ENCODE results near the gene HSPA12B. TPM values are rescaled to one million over a fixed set of nuclear protein-coding genes. Genes with fewer than 3 reads are reported as not detected.

The HSPA12B gene
- total and polyA plus RNA-seq, 9 of the 15 experiments (the other 6 are each of a cell fraction or from before 2014, with no cell fraction given) = 0.03 to 0.07 TPM; not detected in 7

GRCh38 chr20:3788685-3789155 is 56.2 kb downstream of the HSPA12B start:
- ATAC-seq (no peak), DNase-seq (ENCODE audit: extremely low read depth in 1 of 4, low spot score in 3 of 4) (no peak), FAIRE-seq (peak; percentile 32)
- H3K36me3 ChIP-seq (ENCODE audit: control insufficient read depth, insufficient read depth, low read length) = peaks cover 18% of the 10 kb centered on the region; the same call in 1 of the 3 replicates
- BruUV-seq (replicated peaks) = no TSS peak
- no peaks in the 10 kb centered on the region for H3K9me3 ChIP-seq (replicated peaks; ENCODE audit: control insufficient read depth, insufficient read depth, low read depth, low read length)
- in situ Hi-C loops (cut with MboI) = no loop called here
- ChIA-PET CTCF (ENCODE audit: low intra/inter-chr PET ratio) (interaction anchor here (0.6 to 3.4 kb wide), 2 partner anchors 32 to 59 kb away, joined by 3 to 12 read pairs; partner anchors contain the start of gene AP5S1), POLR2A (no interaction called here)
- H3K9me1 ChIP-seq (ENCODE audit: control insufficient read depth, insufficient read depth, low read length) = no peaks in the 10 kb centered on the region
- no peak overlapping the region for H3K4me3 ChIP-seq
- no peak overlapping the region for H3K4me2 ChIP-seq (ENCODE audit: insufficient read depth, low read length)
- H3K4me1 ChIP-seq (replicated peaks in 1 of 2; ENCODE audit: control insufficient read depth in 2 of 2, insufficient read depth in 2 of 2, low read length in 2 of 2) = peaks cover 8 to 25% of the 10 kb centered on the region in 2 experiments; a peak in 3 of 5 replicates
- peak overlapping the region; percentile 45; the same call in 1 of the 2 replicates for H2AFZ ChIP-seq (ENCODE audit: low read depth, low read length)
- H3K9ac ChIP-seq (ENCODE audit: insufficient read depth in 1 of 2, low read depth in 2 of 2, low read length in 2 of 2) = no peak overlapping the region; a peak in 1 of 4 replicates
- whole genome bisulfite sequencing (ENCODE audit: insufficient coverage, low coverage, missing lambda C conversion rate) = 28% methylated on average over 4 of the region's 4 CpGs
- no peaks in the 10 kb centered on the region for H3K27me3 ChIP-seq (ENCODE audit: control insufficient read depth in 2 of 2, insufficient read depth in 2 of 2, low read length in 2 of 2)
- peaks cover 25% of the 10 kb centered on the region for H3K79me2 ChIP-seq (ENCODE audit: control insufficient read depth, insufficient read depth, low read length)
- peaks cover 6% of the 10 kb centered on the region for H4K20me1 ChIP-seq (replicated peaks; ENCODE audit: control insufficient read depth, insufficient read depth, low read length)
- intact Hi-C loops (cut with micrococcal nuclease) = loop anchor here (5.0 to 10.0 kb wide), 3 partner anchors 59 to 406 kb away; partner anchors contain the start of gene MAVS
- H3K27ac ChIP-seq (ENCODE audit: extremely low read depth, low read depth, low read length) = no peak overlapping the region
- TF ChIP-seq ZNF239 (CRISPR knock-in tag; IDR thresholded peaks at IDR 0.05) (no peak), MTA1 (IDR thresholded peaks at IDR 0.05; ENCODE audit: borderline replicate concordance) (peak; percentile 37; the same call in 1 of the 2 replicates), ATF3 (IDR thresholded peaks at IDR 0.05) (peak; percentile 22; the same call in 1 of the 2 replicates), ATF3 (CRISPR knock-in tag; conservative IDR thresholded peaks at IDR 0.05) (no peak), TCF3 (CRISPR knock-in tag; IDR thresholded peaks at IDR 0.05) (no peak), PRPF4 (IDR thresholded peaks at IDR 0.05; ENCODE audit: insufficient read depth, low read depth, low read length, poor library complexity, severe bottlenecking) (no peak), ZNF79 (CRISPR knock-in tag; IDR thresholded peaks at IDR 0.05; ENCODE audit: low read depth) (no peak), PKNOX1 (IDR thresholded peaks at IDR 0.05) (peak; percentile 49), CGGBP1 (CRISPR knock-in tag; IDR thresholded peaks at IDR 0.05) (no peak), ZNF76 (CRISPR knock-in tag; IDR thresholded peaks at IDR 0.05; ENCODE audit: borderline replicate concordance) (no peak), LARP7 (IDR thresholded peaks at IDR 0.05) (0 out of 2 replicates have a peak, but pooled peaks have one; percentile 58), SNIP1 (IDR thresholded peaks at IDR 0.05; ENCODE audit: low read depth) (no peak)
- TF ChIP-seq, protein P1, sequence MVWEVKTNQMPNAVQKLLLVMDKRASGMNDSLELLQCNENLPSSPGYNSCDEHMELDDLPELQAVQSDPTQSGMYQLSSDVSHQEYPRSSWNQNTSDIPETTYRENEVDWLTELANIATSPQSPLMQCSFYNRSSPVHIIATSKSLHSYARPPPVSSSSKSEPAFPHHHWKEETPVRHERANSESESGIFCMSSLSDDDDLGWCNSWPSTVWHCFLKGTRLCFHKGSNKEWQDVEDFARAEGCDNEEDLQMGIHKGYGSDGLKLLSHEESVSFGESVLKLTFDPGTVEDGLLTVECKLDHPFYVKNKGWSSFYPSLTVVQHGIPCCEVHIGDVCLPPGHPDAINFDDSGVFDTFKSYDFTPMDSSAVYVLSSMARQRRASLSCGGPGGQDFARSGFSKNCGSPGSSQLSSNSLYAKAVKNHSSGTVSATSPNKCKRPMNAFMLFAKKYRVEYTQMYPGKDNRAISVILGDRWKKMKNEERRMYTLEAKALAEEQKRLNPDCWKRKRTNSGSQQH (CRISPR knock-in tag; IDR thresholded peaks at IDR 0.05) = no peak
- TF ChIP-seq, protein P2, sequence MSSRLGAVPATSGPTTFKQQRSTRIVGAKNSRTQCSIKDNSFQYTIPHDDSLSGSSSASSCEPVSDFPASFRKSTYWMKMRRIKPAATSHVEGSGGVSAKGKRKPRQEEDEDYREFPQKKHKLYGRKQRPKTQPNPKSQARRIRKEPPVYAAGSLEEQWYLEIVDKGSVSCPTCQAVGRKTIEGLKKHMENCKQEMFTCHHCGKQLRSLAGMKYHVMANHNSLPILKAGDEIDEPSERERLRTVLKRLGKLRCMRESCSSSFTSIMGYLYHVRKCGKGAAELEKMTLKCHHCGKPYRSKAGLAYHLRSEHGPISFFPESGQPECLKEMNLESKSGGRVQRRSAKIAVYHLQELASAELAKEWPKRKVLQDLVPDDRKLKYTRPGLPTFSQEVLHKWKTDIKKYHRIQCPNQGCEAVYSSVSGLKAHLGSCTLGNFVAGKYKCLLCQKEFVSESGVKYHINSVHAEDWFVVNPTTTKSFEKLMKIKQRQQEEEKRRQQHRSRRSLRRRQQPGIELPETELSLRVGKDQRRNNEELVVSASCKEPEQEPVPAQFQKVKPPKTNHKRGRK (tag; IDR thresholded peaks at IDR 0.05) = peak; percentile 95
- TF ChIP-seq, protein P3, sequence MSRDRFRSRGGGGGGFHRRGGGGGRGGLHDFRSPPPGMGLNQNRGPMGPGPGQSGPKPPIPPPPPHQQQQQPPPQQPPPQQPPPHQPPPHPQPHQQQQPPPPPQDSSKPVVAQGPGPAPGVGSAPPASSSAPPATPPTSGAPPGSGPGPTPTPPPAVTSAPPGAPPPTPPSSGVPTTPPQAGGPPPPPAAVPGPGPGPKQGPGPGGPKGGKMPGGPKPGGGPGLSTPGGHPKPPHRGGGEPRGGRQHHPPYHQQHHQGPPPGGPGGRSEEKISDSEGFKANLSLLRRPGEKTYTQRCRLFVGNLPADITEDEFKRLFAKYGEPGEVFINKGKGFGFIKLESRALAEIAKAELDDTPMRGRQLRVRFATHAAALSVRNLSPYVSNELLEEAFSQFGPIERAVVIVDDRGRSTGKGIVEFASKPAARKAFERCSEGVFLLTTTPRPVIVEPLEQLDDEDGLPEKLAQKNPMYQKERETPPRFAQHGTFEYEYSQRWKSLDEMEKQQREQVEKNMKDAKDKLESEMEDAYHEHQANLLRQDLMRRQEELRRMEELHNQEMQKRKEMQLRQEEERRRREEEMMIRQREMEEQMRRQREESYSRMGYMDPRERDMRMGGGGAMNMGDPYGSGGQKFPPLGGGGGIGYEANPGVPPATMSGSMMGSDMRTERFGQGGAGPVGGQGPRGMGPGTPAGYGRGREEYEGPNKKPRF (IDR thresholded peaks at IDR 0.05; ENCODE audit: low read depth, low read length) = no peak

All from K562 (cell line).